GM12864 (cell line): Measurements from ENCODE around the gene VPS13D.

Experiments used
- DNase-seq: peaks from one replicate; pipeline ENCODE4 v3.0.0-alpha.2; 2011; ENCODE audit warnings: low read depth
- H3K4me3 ChIP-seq: 2 replicates; pipeline ENCODE4 v1.5.1; 2011; ENCODE audit warnings: mild to moderate bottlenecking, low read depth, low read length, control low read depth
- TF ChIP-seq, protein P1 (sequence below): IDR thresholded peaks from 2 replicates; pipeline ENCODE4 v1.5.1; 2011; ENCODE audit warnings: low read depth, mild to moderate bottlenecking, moderate library complexity, low read length, control low read depth, inconsistent platforms; ENCODE audit errors: missing control alignments

The VPS13D gene

DNA sequence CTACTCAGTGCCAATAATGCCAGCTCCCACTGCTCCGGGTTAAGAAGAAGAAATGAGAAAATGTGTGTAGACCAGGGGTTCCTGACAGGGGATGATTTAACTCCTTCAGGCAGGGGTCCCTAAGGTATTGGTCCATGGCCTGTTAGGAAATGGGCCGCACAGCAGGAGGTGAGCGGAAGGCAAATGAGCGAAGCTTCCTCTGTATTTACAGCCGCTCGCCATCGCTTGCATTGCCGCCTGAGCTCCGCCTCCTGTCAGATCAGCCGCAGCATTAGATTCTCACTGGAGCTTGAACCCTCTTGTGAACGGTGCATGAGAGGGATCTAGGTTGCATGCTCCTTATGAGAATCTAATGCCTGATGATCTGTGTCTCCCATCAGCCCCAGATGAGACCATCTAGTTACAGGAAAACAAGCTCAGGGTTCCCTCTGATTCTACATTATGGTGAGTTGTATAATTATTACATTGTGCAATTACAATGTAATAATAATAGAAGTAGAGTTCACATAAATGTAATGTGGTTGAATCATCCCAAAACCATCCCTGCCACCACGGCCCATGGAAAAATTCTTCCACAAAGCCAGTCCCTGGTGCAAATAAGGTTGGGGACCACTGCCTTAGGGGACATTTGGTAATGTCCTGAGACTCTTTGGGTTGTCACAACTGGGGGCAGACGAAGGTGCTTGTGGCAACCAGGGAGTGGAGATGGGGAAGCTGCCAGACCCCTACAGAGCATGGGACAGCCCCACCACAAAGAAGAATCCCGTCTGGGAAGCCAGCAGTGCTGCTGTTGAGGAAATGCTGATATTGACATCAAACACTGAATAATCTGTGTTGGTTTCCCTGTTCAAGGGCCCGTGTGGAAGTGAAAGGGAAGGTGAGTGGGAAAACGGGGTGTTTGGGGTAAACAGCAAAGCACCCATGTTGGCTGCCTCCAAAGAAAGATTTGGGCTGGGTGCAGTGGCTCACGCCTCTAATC is 327.4 kb downstream of the VPS13D start:
- no peak overlapping the region for H3K4me3 ChIP-seq
- TF ChIP-seq, protein P1, sequence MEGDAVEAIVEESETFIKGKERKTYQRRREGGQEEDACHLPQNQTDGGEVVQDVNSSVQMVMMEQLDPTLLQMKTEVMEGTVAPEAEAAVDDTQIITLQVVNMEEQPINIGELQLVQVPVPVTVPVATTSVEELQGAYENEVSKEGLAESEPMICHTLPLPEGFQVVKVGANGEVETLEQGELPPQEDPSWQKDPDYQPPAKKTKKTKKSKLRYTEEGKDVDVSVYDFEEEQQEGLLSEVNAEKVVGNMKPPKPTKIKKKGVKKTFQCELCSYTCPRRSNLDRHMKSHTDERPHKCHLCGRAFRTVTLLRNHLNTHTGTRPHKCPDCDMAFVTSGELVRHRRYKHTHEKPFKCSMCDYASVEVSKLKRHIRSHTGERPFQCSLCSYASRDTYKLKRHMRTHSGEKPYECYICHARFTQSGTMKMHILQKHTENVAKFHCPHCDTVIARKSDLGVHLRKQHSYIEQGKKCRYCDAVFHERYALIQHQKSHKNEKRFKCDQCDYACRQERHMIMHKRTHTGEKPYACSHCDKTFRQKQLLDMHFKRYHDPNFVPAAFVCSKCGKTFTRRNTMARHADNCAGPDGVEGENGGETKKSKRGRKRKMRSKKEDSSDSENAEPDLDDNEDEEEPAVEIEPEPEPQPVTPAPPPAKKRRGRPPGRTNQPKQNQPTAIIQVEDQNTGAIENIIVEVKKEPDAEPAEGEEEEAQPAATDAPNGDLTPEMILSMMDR = no peak
- no peak for DNase-seq

- no peak overlapping the region for H3K4me3 ChIP-seq
- TF ChIP-seq, protein P1 = no peak
- no peak for DNase-seq
Observed at GRCh38 chr1:12561121-12561520, 331.3 kb downstream of the VPS13D start.
